OCI-LY7 (cell line): Measurements from ENCODE around the gene ARFGAP1.

Source experiments
- CTCF ChIP-seq: fragments of 200-600 bp; sonication (generic); conservative IDR thresholded peaks from 2 replicates; pipeline ENCODE4 v1.5.1; 2014; ENCODE audit warnings: mild to moderate bottlenecking, antibody characterized with exemption, low read length, moderate library complexity, mixed read lengths
- EZH2phosphoT487 ChIP-seq: fragments of 200-600 bp; sonication (generic); IDR thresholded peaks from 2 replicates; pipeline ENCODE4 v1.6.1; 2018; ENCODE audit warnings: low read depth, borderline replicate concordance, mild to moderate bottlenecking, mixed run types, antibody characterized with exemption, low read length, moderate library complexity, mixed read lengths

GRCh38 chr20:63321148-63321831 is 48.7 kb downstream of the ARFGAP1 start:
- no peak for TF ChIP-seq CTCF
- no peak for TF ChIP-seq EZH2phosphoT487
